HEK293T (cell line): ENCODE results near the gene ZNF219.

ENCODE experiments used
- CTCF ChIA-PET: fragments of 350-600 bp; formaldehyde crosslinking; extraction: SDS; loops from one replicate; lab custom pipeline; 2021; ENCODE audit warnings: antibody characterized with exemption, inconsistent platforms; lab: Yijun Ruan, JAX
- POLR2A ChIA-PET: fragments of 350-600 bp; formaldehyde crosslinking; extraction: SDS; loops from one replicate; lab custom pipeline; 2020; ENCODE audit warnings: antibody characterized with exemption, inconsistent platforms; lab: Yijun Ruan, JAX
- DNase-seq: peaks from one replicate; pipeline ENCODE4 v3.0.0; 2012; ENCODE audit warnings: mixed read lengths; ENCODE audit errors: extremely low spot score
- ARNT ChIP-seq: fragments of 450-650 bp; IDR thresholded peaks from 2 replicates; pipeline ENCODE4 v1.6.1; 2017; ENCODE audit warnings: mild to moderate bottlenecking
- BHLHE40 ChIP-seq: fragments of 450-650 bp; IDR thresholded peaks from 2 replicates; pipeline ENCODE4 v1.6.1; 2016; ENCODE audit warnings: mild to moderate bottlenecking, moderate library complexity, borderline replicate concordance
- CTBP1 ChIP-seq: fragments of 450-650 bp; IDR thresholded peaks from 2 replicates; pipeline ENCODE4 v1.6.1; 2016; ENCODE audit warnings: borderline replicate concordance
- ELF4 ChIP-seq: fragments of 450-650 bp; IDR thresholded peaks from 2 replicates; pipeline ENCODE4 v1.6.1; 2017; ENCODE audit warnings: antibody characterized with exemption
- FOXA1 ChIP-seq: fragments of 450-650 bp; IDR thresholded peaks from 2 replicates; pipeline ENCODE4 v1.6.1; 2016; ENCODE audit warnings: mild to moderate bottlenecking
- FOXK2 ChIP-seq: fragments of 450-650 bp; IDR thresholded peaks from 2 replicates; pipeline ENCODE4 v1.6.1; 2016; ENCODE audit warnings: mild to moderate bottlenecking
- FOXM1 ChIP-seq: fragments of 450-650 bp; IDR thresholded peaks from 2 replicates; pipeline ENCODE4 v1.6.1; 2017; ENCODE audit warnings: mild to moderate bottlenecking, borderline replicate concordance
- HDGF ChIP-seq: fragments of 450-650 bp; IDR thresholded peaks from 2 replicates; pipeline ENCODE4 v1.6.1; 2017; ENCODE audit warnings: antibody characterized with exemption, borderline replicate concordance
- L3MBTL2 ChIP-seq: fragments of 450-650 bp; conservative IDR thresholded peaks from 2 replicates; pipeline ENCODE4 v1.6.1; 2016; ENCODE audit warnings: mild to moderate bottlenecking
- LEF1 ChIP-seq: fragments of 450-650 bp; IDR thresholded peaks from 2 replicates; pipeline ENCODE4 v1.6.1; 2017; ENCODE audit warnings: mild to moderate bottlenecking, borderline replicate concordance
- NFRKB ChIP-seq: fragments of 450-650 bp; IDR thresholded peaks from 2 replicates; pipeline ENCODE4 v1.6.1; 2016; ENCODE audit warnings: mild to moderate bottlenecking, moderate library complexity
- SP1 ChIP-seq: fragments of 450-650 bp; IDR thresholded peaks from 2 replicates; pipeline ENCODE4 v1.6.1; 2017
- SUZ12 ChIP-seq: fragments of 450-650 bp; IDR thresholded peaks from 2 replicates; pipeline ENCODE4 v1.6.1; 2016; ENCODE audit warnings: mild to moderate bottlenecking
- TARDBP ChIP-seq: fragments of 450-650 bp; IDR thresholded peaks from 2 replicates; pipeline ENCODE4 v1.6.1; 2016
- ZNF384 ChIP-seq: fragments of 450-650 bp; IDR thresholded peaks from 2 replicates; pipeline ENCODE4 v1.6.1; 2016
- TF ChIP-seq, protein P1 (sequence below): fragments of 450-650 bp; IDR thresholded peaks from 2 replicates; pipeline ENCODE4 v1.6.1; 2016

The ZNF219 gene

DNA sequence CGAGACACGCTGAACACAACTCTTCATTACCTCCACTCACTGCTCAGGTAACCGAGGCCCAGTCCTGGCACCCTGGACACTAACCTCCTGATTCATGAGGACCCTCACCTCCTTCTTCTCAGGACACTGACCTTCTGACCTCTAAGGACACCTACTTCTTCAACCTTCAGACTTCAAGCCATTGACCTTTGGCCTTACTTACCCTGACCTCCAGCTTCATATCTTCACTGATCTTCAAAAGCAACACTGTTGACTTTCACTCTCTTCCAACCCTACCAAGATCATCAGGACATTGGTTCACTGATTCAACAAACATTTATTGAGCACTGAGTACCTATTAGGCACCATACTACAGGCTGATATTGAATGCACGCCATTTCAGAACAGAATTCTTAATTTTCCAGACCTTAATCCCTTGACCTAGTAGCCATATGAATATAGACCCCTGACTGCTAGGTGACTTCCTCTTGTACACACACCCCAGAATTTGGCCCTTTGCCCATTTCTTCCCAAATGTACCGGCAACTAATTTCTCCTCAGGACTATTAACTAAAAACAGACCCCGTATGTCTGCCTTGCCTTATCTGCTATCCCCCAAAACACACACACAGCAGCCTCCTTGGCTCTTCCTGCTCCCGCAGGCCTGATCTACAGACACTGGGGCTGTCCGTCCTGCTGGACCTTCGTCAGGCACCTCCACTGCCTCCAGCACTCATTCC lies 22.6 kb downstream of the ZNF219 start:
- POLR2A ChIA-PET: no interaction called here
- DNase-seq: no peak
- CTCF ChIA-PET: no interaction called here
- no peak for TF ChIP-seq LEF1

DNA sequence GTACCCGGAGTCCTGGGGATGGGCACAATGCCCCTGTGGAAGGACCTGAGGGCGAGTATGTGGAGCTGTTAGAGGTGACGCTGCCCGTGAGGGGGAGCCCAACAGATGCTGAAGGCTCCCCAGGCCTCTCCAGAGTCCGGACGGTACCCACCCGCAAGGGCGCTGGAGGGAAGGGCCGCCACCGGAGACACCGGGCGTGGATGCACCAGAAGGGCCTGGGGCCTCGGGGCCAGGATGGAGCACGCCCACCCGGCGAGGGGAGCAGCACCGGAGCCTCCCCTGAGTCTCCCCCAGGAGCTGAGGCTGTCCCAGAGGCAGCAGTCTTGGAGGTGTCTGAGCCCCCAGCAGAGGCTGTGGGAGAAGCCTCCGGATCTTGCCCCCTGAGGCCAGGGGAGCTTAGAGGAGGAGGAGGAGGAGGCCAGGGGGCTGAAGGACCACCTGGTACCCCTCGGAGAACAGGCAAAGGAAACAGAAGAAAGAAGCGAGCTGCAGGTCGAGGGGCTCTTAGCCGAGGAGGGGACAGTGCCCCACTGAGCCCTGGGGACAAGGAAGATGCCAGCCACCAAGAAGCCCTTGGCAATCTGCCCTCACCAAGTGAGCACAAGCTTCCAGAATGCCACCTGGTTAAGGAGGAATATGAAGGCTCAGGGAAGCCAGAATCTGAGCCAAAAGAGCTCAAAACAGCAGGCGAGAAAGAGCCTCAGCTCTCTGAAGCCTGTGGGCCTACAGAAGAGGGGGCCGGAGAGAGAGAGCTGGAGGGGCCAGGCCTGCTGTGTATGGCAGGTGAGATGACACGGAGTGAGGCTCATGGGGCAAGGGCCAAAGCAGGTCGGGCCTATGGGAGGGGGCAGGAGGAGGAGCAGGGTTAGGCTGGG lies 23.8 kb downstream of the ZNF219 start:
- ChIA-PET POLR2A (interaction anchor here (1.1 kb wide), 1 partner anchor 23 kb away, joined by 3 read pairs; no protein-coding TSS in a partner anchor), CTCF (interaction anchor here (1.5 kb wide), 1 partner anchor 18 kb away, joined by 6 read pairs; no protein-coding TSS in a partner anchor)
- no peak for TF ChIP-seq SUZ12
- TF ChIP-seq NFRKB: no peak
- no peak for TF ChIP-seq HDGF
- no peak for TF ChIP-seq BHLHE40
- no peak for TF ChIP-seq ARNT
- no peak for TF ChIP-seq FOXM1
- no peak for TF ChIP-seq FOXA1
- no peak for TF ChIP-seq SP1
- TF ChIP-seq ZNF384: no peak
- no peak for TF ChIP-seq CTBP1
- no peak for TF ChIP-seq TARDBP
- no peak for TF ChIP-seq LEF1
- TF ChIP-seq, protein P1, sequence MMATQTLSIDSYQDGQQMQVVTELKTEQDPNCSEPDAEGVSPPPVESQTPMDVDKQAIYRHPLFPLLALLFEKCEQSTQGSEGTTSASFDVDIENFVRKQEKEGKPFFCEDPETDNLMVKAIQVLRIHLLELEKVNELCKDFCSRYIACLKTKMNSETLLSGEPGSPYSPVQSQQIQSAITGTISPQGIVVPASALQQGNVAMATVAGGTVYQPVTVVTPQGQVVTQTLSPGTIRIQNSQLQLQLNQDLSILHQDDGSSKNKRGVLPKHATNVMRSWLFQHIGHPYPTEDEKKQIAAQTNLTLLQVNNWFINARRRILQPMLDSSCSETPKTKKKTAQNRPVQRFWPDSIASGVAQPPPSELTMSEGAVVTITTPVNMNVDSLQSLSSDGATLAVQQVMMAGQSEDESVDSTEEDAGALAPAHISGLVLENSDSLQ: no peak
- no peak for TF ChIP-seq FOXK2
- no peak for TF ChIP-seq L3MBTL2
- TF ChIP-seq ELF4: no peak
- DNase-seq: no peak

DNA sequence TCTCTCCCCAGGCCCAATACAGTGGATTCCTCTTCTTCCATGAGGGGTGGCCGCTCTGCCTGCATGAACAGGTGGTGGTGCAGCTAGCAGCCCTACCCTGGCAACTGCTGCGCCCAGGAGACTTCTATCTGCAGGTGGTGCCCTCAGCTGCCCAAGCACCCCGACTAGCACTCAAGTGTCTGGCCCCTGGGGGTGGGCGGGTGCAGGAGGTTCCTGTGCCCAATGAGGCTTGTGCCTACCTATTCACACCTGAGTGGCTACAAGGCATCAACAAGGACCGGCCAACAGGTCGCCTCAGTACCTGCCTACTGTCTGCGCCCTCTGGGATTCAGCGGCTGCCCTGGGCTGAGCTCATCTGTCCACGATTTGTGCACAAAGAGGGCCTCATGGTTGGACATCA lies 24.5 kb downstream of the ZNF219 start:
- ChIA-PET POLR2A (interaction anchor here (1.1 kb wide), 1 partner anchor 23 kb away, joined by 3 read pairs; no protein-coding TSS in a partner anchor), CTCF (interaction anchor here (1.2 to 1.5 kb wide), 2 partner anchors 19 kb away, joined by 6 read pairs; no protein-coding TSS in a partner anchor)
- no peak for DNase-seq
- TF ChIP-seq SP1: no peak
- no peak for TF ChIP-seq NFRKB
- TF ChIP-seq, protein P1: no peak
- no peak for TF ChIP-seq ZNF384
- no peak for TF ChIP-seq CTBP1
- TF ChIP-seq LEF1: no peak
- no peak for TF ChIP-seq BHLHE40
- no peak for TF ChIP-seq ELF4

DNA sequence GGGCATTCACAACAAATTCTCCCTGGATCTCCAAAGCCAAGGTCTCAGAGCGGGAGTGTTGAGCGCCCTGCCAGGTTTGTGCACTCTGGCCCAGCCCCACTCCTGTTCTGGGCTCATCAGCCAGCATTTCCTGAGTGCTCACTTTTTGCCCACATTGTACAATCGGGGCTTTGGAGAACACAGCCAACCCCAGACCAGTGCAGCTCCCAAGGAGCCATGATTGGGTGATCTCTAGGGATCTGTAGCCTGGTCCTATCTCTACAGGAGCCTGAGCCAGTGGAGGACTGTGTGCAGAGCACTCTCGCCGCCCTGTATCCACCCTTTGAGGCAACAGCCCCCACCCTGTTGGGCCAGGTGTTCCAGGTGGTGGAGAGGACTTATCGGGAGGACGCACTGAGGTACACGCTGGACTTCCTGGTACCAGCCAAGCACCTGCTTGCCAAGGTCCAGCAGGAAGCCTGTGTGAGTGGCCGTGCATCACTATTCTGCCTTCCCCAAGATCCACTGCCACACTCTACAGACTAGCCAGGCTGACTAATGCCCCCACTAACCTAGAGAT lies 25.6 kb downstream of the ZNF219 start:
- DNase-seq: no peak
- TF ChIP-seq ZNF384: no peak
- TF ChIP-seq ELF4: no peak
- no peak for TF ChIP-seq L3MBTL2
- no peak for TF ChIP-seq LEF1
- no peak for TF ChIP-seq FOXA1
- TF ChIP-seq ARNT: no peak
- TF ChIP-seq FOXM1: no peak
- no peak for TF ChIP-seq NFRKB
- TF ChIP-seq TARDBP: no peak
- TF ChIP-seq FOXK2: no peak
- no peak for TF ChIP-seq HDGF
- no peak for TF ChIP-seq BHLHE40
- TF ChIP-seq CTBP1: no peak
- TF ChIP-seq, protein P1: no peak
- no peak for TF ChIP-seq SP1
- POLR2A ChIA-PET: interaction anchor here (0.9 to 3.7 kb wide), 5 partner anchors 9 to 48 kb away, joined by 3 to 72 read pairs (median 27); partner anchors contain the start of genes NDRG2 and TMEM253
- CTCF ChIA-PET: interaction anchor here (0.5 to 3.0 kb wide), 4 partner anchors 17 to 1801 kb away, joined by 4 to 42 read pairs (median 16); no protein-coding TSS in a partner anchor

DNA sequence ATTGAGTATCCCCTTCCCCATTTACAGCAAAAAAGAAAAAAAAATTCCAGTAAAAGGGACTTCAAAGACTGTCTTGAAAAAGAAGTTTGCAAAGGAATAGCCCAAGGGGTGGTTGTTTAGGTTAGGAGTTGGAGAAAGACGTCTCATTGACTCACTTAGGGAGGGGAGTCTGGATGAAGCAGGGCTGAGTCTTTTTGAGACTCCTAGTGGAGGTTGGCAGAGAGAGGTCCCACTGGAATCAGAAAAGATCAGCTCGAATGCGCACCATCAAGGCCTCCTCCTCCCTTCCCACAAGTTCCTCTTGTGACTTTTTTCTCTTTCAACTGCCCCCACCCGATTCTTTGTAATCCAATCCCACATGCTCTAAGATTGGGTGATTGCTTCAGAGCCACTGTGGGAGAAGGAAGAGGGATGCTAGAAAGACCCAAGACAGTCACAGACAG lies 26.4 kb downstream of the ZNF219 start:
- no peak for DNase-seq
- POLR2A ChIA-PET: interaction anchor here (0.9 to 3.7 kb wide), 14 partner anchors 9 to 74 kb away, joined by 3 to 72 read pairs (median 8); partner anchors contain the start of genes NDRG2, TMEM253 and ZNF219
- CTCF ChIA-PET: interaction anchor here (0.5 to 3.0 kb wide), 10 partner anchors 15 to 1801 kb away, joined by 3 to 42 read pairs (median 8); no protein-coding TSS in a partner anchor
- TF ChIP-seq SP1 (no peak), FOXK2 (no peak), LEF1 (no peak), TARDBP (no peak), L3MBTL2 (no peak), ARNT (no peak), NFRKB (no peak), BHLHE40 (no peak)
- TF ChIP-seq, protein P1: no peak
